ENCODE results near the gene STAG1. TPM values are rescaled to one million over a fixed set of nuclear protein-coding genes. Genes with fewer than 3 reads are reported as not detected.

STAG1 gene
- total and polyA plus RNA-seq, 2 experiments from 2014 or later, result 9.0 to 21.9 TPM

GRCh38 chr3:136584728-136585127 lies 167.4 kb downstream of the STAG1 start:
- 0 out of 2 replicates have a peak, but pooled peaks cover 3% of the 10 kb centered on the region for H3K9me2 ChIP-seq (ENCODE audit: insufficient read depth)
- no peaks in the 10 kb centered on the region for H4K20me1 ChIP-seq (replicated peaks; ENCODE audit: insufficient read depth)
- H3K4me1 ChIP-seq (ENCODE audit: insufficient read depth), result no peaks in the 10 kb centered on the region
- no peak for ATAC-seq
- H3K27me3 ChIP-seq (ENCODE audit: insufficient read depth), result no peaks in the 10 kb centered on the region
- no peak overlapping the region for H2AFZ ChIP-seq
- Mint-ChIP-seq H3K4me1 (no peaks in the 10 kb centered on the region; the same call in 2 of the 3 replicates), H3K9me3 (no peaks in the 10 kb centered on the region), H3K27me3 (ENCODE audit: insufficient read depth, low read depth, poor library complexity) (peaks cover 4% of the 10 kb centered on the region), H3K4me3 (no peak overlapping the region), H3K27ac (no peak overlapping the region), H3K36me3 (ENCODE audit: low read depth) (no peaks in the 10 kb centered on the region; the same call in 2 of the 3 replicates)
- H3K79me2 ChIP-seq (replicated peaks; ENCODE audit: insufficient read depth), result no peaks in the 10 kb centered on the region
- H3K27ac ChIP-seq (ENCODE audit: low read depth), result no peak overlapping the region
- H3F3A ChIP-seq (replicated peaks; ENCODE audit: low read depth), result no peaks in the 10 kb centered on the region
- DNase-seq (ENCODE audit: low spot score), result no peak
- TF ChIP-seq ZNF462 (CRISPR knock-in tag; IDR thresholded peaks at IDR 0.05), result no peak
- TF ChIP-seq EZH2phosphoT487 (IDR thresholded peaks at IDR 0.05; ENCODE audit: unreplicated experiment), result no peak
- no peak for TF ChIP-seq CTCF (conservative IDR thresholded peaks at IDR 0.05; ENCODE audit: low read depth in 2 of 2)
- no peak for TF ChIP-seq STAT1 (IDR thresholded peaks at IDR 0.05; ENCODE audit: unreplicated experiment)
- TF ChIP-seq CREB1 (CRISPR knock-in tag; IDR thresholded peaks at IDR 0.05; ENCODE audit: low read depth), result no peak
- H3K36me3 ChIP-seq (ENCODE audit: insufficient read depth), result no peaks in the 10 kb centered on the region
- no peak overlapping the region for H3K4me3 ChIP-seq
- no peak overlapping the region for H3K4me2 ChIP-seq
